GM19193 (cell line): Measurements from ENCODE around the gene MOB3B.

Source experiments
- POLR2A ChIP-seq: IDR thresholded peaks from 4 replicates; pipeline ENCODE4 v1.6.1; 2011; ENCODE audit not compliant: insufficient read depth, insufficient read length; ENCODE audit errors: extremely low read depth

The MOB3B gene

DNA sequence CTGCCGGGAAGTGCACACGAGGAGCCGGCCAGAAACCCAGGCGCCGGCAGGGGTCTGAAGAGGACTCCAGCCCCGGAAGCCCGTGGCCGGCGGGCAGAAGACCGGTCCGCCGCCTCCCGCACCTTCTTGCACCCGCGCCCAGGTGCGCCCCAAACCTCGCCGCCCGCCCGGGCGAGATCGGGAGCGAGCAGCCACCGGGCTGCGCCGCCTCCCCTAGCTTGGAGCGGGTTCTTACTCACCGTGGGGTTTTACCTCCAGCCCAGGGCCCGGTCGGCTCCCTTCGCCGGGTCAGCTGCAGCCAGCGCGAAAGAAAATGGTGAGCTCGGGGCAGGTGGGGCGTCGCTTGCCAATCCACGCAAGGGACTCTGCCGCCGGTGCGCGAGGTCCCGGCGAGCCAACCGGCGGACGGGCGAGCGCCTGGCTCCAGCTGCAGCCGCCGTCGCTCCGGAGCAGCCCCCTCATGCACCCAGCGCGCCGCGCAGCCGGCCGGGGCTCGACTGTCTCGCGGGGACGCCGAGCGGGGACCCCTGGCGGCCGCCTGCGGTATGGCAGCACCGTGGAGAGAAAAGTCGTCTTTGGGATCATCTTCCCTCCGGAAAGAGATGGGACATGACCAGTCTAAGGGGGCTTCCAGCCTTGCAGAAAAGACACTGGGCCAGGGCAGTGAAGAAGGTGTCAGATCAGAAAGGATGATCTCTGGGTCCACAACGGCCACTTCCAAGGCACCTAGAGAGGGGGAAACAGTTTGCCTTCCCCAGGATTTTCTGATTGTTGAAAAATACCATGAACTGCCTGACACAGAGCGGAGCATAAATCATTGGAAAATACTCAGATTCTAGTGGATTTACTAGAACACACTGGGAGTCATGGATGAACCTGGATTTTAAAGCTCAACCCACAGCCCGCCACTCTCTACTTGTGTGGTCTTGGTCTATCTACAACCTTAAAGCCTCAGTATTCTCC is at the start of gene MOB3B:
MOB3B (minus strand) TSS at position 499 of the 963 bp plus-strand sequence. CDS start 74,264 bp downstream, outside the sequence.
- no peak for TF ChIP-seq POLR2A

DNA sequence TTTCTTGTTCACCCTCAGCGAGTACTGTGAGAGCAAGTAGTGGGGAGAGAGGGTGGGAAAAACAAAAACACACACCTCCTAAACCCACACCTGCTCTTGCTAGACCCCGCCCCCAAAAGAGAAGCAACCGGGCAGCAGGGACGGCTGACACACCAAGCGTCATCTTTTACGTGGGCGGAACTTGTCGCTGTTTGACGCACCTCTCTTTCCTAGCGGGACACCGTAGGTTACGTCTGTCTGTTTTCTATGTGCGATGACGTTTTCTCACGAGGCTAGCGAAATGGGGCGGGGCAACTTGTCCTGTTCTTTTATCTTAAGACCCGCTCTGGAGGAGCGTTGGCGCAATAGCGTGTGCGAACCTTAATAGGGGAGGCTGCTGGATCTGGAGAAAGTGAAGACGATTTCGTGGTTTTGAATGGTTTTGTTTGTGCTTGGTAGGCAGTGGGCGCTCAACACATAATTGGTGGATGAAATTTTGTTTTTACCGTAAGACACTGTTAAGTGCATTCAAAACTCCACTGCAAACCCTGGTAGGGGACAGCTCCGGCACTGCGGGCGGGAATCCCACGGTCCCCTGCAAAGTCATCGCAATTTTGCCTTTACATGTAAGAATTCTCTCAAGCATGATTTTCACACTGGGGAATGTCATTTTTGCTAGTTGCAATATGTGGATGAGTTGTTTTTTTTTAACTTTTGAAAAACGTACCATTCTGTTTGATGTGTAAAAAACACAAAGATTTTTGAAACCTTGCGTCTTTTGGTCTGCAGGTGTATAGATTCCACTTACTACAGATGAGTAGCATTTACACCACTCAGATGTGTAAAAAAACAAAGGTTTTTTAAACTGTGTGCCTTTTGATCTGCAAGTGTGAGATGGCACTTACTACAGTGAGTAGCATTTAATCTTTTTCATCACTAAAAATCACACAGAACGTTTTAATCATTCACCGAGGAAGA is 44.3 kb upstream of the MOB3B start:
- TF ChIP-seq POLR2A: peak; percentile 55

DNA sequence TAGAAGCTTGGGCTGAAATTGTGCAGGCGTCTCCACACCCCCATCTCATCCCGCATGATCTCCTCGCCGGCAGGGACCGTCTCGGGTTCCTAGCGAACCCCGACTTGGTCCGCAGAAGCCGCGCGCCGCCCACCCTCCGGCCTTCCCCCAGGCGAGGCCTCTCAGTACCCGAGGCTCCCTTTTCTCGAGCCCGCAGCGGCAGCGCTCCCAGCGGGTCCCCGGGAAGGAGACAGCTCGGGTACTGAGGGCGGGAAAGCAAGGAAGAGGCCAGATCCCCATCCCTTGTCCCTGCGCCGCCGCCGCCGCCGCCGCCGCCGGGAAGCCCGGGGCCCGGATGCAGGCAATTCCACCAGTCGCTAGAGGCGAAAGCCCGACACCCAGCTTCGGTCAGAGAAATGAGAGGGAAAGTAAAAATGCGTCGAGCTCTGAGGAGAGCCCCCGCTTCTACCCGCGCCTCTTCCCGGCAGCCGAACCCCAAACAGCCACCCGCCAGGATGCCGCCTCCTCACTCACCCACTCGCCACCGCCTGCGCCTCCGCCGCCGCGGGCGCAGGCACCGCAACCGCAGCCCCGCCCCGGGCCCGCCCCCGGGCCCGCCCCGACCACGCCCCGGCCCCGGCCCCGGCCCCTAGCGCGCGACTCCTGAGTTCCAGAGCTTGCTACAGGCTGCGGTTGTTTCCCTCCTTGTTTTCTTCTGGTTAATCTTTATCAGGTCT is 43.5 kb upstream of the MOB3B start, which contains the start of gene C9orf72:
C9orf72 (minus strand) TSS at position 564 of the 716 bp plus-strand sequence. CDS start 6,361 bp downstream, outside the sequence.
- peak; percentile 70 for TF ChIP-seq POLR2A

DNA sequence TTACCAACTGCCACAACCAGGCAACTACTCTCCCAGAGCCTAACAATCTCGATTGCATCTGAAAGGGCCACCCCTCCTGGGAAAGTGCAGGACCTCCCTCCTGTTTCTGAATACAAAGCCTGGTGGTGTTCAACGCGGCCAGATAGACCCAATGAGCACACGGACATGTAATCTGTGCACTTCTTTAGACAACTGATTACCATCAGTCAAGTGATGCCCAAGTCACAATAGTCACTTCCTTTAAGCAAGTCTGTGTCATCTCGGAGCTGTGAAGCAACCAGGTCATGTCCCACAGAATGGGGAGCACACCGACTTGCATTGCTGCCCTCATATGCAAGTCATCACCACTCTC is 42.9 kb upstream of the MOB3B start:
- no peak for TF ChIP-seq POLR2A

GRCh38 chr9:27572061-27572460 is 42.4 kb upstream of the MOB3B start:
- no peak for TF ChIP-seq POLR2A

DNA sequence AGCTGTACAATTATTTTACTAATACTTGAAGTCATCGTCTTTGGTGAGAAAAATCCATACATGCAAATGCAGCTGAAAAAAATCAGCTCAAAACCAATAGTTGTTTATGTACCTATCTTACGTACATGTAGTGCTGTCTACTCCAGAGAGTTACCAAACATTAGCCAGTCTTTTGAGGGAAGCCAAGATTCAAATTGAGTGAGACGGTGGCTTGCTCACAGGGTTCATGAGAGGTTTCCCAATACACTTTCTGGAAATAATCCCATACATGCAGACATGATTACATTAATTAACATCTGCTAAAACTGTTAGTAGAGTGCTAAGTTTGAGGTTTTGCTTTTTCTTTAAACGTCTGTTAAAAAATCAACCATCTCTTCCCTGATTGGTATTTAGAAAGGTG is 41.4 kb upstream of the MOB3B start:
- TF ChIP-seq POLR2A: no peak

GRCh38 chr9:27569406-27569805 is 39.8 kb upstream of the MOB3B start:
- no peak for TF ChIP-seq POLR2A

- no peak for TF ChIP-seq POLR2A
These were observed 36.5 kb upstream of the MOB3B start for GRCh38 chr9:27566118-27566517.

- no peak for TF ChIP-seq POLR2A
These were observed 36.1 kb upstream of the MOB3B start for GRCh38 chr9:27565696-27566095.

- TF ChIP-seq POLR2A: no peak
These were observed 35.1 kb upstream of the MOB3B start for GRCh38 chr9:27564670-27565069.

DNA sequence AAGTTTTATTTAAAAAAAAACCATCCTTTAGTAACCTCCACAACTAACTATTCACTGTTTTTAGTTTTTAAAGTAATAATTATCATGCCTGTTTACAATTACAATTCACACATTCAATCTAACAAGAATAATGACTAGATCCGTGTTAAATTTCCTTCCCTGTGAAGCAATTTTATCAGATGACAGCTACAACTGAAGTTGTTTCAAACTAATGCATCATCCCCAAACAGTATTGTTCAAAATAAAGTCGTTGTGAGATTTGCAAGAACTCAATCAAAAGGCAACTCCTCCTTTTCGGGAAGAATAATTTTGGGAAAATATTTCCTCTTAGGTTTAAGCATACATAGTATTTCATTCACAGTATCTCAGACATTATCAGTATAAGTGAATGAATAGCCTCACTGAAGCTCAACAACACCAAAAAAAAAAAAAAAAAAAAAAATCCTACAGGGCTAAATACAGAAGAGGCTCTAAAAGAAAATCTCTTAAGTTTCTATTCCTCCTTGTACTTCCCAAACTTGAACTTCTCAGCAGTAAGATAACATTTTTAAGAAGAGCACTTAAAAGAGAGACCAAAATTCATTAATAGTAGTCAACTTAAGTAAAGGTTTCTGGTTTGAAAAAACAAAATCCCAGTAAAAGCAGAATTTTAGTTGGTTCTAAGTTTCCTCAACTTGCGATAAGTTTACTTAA is 34.3 kb upstream of the MOB3B start:
- TF ChIP-seq POLR2A: no peak

GRCh38 chr9:27561685-27562084 is 32.1 kb upstream of the MOB3B start:
- no peak for TF ChIP-seq POLR2A

DNA sequence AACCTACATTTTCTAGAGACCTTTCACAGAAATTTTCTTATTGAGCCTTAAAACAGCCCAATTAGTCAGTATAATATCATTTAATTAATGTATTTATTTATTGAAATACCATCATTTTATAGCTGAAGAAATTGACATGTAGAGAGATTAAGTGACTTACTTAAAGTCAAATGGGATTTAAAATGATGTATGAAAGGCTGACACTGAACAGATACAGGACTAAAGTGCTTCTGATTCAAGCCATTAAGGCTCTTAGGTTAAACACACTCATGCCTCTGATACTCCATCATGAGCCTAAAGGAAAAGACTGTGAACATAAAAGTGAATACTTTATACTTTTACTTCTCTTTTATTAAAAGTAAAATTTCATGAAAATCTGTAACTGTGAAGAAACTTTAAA is 30.8 kb upstream of the MOB3B start:
- no peak for TF ChIP-seq POLR2A

DNA sequence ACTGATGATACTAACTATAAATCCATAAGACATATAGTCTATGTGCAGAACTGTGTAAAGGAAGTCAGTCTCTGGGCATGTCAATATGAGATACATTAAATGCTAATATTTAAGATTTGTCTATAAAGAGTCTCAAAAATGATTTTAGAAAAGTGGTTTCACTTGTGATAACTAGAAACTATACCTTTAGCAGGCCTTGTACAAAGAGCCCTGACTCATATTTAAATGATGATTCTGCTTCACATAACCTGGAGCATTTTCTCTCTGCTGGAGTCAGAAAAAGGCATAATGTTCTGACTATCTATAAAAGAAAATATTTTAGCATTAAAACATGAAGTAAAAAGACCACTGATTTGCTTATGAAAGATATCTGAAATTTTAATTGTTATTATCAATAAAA is 28.7 kb upstream of the MOB3B start:
- no peak for TF ChIP-seq POLR2A
